GM12874 (cell line): Measurements from ENCODE around the gene NT5E.

Experiments used
- TF ChIP-seq, protein P1 (sequence below): IDR thresholded peaks from 2 replicates; pipeline ENCODE4 v1.5.1; 2011; ENCODE audit warnings: low read depth, mild to moderate bottlenecking, control low read depth, low read length, moderate library complexity; ENCODE audit not compliant: insufficient read depth

The NT5E gene

DNA sequence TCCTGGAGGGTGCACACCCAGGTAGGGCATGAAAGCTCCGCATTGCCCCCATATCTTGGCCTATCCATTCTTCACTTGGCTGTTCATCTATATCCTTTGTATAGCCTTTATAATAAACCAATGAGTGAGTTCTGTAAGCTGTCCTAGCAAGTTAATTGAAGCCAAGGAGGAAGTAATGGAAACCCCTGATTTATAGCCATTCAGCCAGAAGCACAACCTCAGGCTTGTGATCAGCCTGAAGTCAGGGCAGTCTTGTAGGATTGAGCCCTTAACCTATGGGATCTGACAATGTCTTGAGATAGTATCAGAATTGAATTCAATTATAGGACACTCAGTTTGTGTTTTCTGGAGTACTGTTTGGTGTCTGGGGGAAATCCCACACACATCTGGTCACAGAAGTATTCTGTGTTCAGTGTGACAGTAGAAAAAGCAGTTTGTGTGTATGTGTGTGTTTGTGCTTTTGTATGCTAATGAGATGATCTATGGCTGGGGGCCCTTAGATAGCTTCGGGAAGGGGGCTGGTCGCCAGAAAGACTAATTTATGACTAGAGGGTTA lies 5.7 kb downstream of the NT5E start:
- TF ChIP-seq, protein P1, sequence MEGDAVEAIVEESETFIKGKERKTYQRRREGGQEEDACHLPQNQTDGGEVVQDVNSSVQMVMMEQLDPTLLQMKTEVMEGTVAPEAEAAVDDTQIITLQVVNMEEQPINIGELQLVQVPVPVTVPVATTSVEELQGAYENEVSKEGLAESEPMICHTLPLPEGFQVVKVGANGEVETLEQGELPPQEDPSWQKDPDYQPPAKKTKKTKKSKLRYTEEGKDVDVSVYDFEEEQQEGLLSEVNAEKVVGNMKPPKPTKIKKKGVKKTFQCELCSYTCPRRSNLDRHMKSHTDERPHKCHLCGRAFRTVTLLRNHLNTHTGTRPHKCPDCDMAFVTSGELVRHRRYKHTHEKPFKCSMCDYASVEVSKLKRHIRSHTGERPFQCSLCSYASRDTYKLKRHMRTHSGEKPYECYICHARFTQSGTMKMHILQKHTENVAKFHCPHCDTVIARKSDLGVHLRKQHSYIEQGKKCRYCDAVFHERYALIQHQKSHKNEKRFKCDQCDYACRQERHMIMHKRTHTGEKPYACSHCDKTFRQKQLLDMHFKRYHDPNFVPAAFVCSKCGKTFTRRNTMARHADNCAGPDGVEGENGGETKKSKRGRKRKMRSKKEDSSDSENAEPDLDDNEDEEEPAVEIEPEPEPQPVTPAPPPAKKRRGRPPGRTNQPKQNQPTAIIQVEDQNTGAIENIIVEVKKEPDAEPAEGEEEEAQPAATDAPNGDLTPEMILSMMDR, result no peak

DNA sequence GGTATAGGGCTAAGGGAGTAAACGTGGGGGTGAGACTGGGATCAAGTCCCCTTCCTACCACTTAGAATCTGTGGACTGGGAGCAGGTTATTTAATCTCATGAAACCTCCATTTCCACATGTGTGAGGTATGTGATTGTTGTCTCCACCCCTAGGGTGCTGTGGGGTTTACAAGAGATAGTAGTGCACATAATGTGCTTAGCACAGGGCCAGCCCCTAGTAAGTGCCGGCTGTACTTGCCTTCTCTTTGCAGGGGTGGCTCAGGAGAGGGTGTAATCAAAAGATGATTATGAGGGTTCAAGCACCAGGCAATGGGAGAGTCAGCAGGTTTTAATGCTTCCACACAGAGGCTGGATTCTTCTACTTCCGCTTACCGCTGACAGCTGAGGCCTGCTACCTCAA lies 6.9 kb downstream of the NT5E start:
- TF ChIP-seq, protein P1, result no peak

DNA sequence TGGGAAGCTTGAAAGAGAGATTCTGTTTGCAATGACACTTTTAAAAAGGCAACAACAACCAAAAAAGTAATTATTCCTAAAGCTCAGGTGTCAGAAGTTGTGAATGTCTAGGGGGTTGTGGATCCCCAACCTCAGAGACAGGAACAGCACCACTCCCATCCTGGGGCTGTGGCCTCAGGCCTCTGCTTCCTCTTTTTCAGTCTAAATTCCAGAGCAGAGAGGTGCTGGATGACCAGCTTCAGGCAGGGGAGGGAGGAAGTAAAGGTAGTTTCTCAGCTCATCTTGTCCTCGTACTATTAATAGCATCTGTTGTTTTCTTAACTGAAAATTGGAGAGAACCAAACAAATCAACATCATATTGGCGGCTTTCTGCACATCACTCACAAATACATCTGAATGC lies 8.3 kb downstream of the NT5E start:
- TF ChIP-seq, protein P1, result no peak

DNA sequence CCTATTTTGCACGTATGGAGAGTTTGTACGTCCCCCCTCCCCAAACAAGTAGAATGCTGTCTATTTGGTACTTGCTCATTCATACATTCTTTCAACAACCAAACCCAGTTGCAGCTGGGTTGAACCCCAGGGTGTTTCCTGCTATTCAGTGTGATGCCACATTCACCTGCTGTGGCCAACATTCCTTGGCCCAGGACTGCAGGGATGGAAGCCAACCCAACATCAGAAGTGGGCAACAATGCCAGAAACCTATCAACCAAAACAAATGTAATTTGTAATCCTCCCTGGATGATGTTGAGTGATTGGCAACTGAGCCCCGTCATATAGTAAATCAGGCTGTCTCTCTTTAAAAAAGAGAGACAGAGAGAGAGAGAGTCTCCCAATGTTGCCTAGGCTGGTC lies 8.9 kb downstream of the NT5E start:
- TF ChIP-seq, protein P1, result no peak

DNA sequence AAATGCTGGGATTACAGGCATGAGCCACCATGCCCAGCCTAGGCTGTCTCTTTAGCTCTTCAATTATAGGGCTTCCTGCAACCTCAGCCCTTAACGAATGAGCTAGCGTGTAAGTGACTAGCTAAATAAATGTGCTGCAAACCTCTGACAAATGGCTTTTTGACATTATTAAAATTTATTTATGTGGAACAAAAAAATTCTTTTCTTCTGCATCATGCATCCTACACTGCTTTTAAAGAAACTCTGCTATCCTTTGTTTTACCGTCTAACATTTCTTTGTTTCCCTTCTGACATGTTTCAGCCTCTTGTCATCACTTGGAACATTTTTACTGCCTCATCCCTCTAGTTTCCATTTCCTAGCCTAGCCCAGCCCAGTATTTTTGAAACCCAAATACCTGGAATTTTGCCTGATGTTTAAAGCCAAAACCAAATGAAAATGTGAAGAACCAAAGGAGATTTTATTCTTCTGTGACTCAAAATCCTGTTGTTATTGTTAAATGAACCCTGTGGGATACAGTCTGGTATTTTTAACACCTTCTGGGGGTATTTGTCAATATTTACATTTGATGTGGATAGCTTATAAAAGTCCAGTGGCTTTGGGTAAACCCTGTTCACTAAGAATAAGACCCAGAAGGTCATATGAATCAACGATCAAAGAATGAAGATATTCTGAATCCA lies 9.5 kb downstream of the NT5E start:
- TF ChIP-seq, protein P1, result no peak

DNA sequence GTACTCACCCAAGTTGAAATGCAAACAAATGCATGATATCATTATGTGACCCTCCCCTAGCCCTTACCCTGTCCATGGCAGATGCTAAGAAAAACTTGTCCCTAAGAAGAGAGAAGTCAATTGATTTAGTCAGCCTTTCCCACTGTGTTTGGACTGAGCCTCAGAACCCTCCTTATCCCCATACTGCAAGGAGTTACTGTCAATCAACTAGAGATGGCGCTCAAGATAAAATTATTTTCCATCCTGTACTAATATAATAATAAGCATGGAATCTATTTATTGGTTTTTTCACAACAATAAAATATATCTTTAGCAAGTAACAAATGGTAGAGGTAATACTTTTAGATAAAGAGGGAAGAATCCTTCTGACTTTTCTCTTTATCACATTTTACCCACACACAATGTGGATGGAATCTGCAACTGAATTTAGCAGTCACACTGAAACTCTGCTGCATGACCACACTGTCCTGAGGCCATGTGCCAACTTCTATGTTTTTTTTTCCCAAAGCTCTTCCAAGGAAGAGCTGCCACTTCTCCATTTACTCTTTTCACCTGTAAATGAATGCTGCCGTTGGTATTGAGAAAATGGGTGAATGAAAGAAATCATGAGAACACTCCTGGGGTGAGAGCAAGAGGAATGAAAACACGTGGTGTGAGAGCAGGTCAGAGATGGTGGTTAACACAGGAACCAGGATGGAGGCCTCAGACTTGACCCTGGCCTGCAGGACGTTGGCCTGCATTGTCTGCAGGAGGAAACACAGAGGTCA lies 10.5 kb downstream of the NT5E start:
- TF ChIP-seq, protein P1, result no peak

DNA sequence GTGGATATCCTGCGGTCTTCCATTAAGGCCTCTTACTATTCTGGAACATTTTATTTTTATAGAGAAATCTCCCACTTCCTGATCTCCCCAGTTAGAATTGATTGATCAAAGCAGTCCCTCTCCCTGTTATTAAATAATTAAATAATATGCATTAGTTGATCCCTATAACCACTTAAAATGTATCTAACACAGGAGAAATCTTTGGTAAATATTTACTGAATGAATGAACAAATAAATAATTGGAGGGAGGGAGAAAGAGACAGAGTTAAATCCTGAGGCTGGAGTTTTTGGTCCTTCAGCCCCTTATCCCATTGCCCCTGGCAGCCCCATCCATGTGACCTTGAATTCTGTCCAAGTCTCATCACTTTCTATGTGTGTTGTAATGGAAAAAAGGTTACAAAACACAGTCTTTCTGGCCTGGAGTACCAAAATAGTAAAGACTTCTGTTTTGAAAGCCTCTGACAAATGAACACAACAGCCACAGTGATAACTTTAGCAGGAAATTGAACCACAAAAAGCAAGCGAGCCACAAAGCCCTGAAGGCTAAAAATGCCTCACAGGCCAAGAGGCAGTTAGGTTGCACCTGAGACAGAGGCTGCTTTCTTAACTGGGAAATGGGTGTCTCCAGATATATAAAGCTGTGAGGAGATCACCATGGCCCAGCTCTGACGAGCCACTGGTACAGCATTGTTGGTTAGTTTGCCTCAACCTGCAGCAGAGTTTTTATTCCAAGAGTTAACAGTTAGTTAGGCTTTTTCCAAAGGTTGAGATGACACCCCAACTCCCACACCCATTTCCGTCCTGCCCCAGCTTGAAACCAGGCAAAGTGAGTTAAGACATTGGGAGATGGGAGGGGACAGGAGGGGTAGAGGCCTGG lies 11.3 kb downstream of the NT5E start:
- TF ChIP-seq, protein P1, result no peak
